Diencephalon (tissue), 1 donor: ENCODE data around the gene CCDC196. TPM values are rescaled to one million over a fixed set of nuclear protein-coding genes. Genes with fewer than 3 reads are reported as not detected.

Source experiments
- total RNA-seq: library from RNA; depleted of rRNA; stranded (reverse); fragments of >200 nt; gene quantifications from one replicate; pipeline ENCODE4 v1.2.3, GENCODE V29; 2014

Gene CCDC196
- not detected for total RNA-seq

GRCh38 chr14:66485910-66486421, at the start of gene CCDC196:
CCDC196 (plus strand) TSS chr14:66486371; CDS start chr14:66486503, 132 bp downstream.

GRCh38 chr14:66507722-66508546, 21.8 kb downstream of the CCDC196 start, which contains the start of gene GPHN:
GPHN (plus strand) TSS chr14:66508147.

Other genes with a start within 250 kb of the CCDC196 start
- 100 TPM for gene GPHN, start 21.8 kb downstream of the CCDC196 start, total RNA-seq